H1 (cell line): ENCODE results near the gene ASCL5.

ENCODE experiments used
- ATF3 ChIP-seq: IDR thresholded peaks from 2 replicates; pipeline ENCODE4 v1.6.1; 2011; ENCODE audit warnings: low read depth, mild to moderate bottlenecking, low read length; ENCODE audit not compliant: insufficient read depth
- CHD2 ChIP-seq: IDR thresholded peaks from 2 replicates; pipeline ENCODE4 v1.6.1; 2012; ENCODE audit warnings: low read length, improper control_type of control experiment
- CREB1 ChIP-seq: IDR thresholded peaks from 2 replicates; pipeline ENCODE4 v1.6.1; 2012; ENCODE audit warnings: inconsistent platforms
- TEAD4 ChIP-seq: IDR thresholded peaks from 2 replicates; pipeline ENCODE4 v1.6.1; 2012; ENCODE audit warnings: low read depth, low read length, inconsistent platforms, mixed read lengths

- TF ChIP-seq CREB1 (no peak), ATF3 (no peak), TEAD4 (no peak), CHD2 (no peak)
Observed at GRCh38 chr1:201127755-201128455, 921 bp upstream of the ASCL5 start.
